ENCODE measurements around the gene DHX34. TPM values are rescaled to one million over a fixed set of nuclear protein-coding genes. Genes with fewer than 3 reads are reported as not detected.

Gene DHX34
- polyA plus RNA-seq, 3 donors: 3.4 to 34.4 (median 3.8) TPM

DNA sequence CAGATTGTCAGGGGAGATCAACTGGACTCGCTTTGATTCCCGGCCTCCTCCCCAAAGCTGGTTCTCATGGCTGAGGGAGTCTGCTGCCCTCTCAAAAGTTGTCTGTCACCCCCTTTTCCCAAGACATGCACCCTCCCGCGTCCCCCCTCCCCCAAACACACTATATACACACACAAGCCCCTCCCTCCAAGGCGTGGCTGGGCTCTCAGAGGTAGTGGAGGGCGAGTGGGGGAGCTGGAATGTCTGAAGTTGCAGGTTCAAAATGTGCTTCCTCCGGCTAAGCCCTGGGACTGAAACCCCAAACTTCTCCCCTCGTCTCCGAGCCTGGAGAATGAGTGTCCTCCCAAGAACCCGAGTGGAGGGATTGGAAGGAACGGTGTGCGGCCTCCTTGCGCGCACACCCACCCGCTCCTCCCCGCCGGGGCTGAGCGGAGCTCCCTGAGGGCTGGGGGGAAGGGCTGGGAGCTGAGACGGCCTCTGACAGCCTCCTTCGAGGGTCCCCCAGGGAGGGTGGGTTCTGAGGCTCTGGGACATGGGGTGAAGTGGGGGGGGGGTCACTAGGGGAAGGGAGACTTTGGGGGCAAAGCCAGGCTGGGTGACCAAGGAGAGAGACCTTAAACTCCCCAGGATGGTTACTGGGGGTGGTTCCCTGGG lies 80.2 kb downstream of the DHX34 start:
- H3K4me2 ChIP-seq (replicated peaks; ENCODE audit: extremely low read depth, low read length, poor library complexity, severe bottlenecking): no peak overlapping the region
- intact Hi-C loops (cut with micrococcal nuclease): loop anchor here (5.0 to 10.0 kb wide), 3 partner anchors 37 to 274 kb away; no protein-coding TSS in a partner anchor

DNA sequence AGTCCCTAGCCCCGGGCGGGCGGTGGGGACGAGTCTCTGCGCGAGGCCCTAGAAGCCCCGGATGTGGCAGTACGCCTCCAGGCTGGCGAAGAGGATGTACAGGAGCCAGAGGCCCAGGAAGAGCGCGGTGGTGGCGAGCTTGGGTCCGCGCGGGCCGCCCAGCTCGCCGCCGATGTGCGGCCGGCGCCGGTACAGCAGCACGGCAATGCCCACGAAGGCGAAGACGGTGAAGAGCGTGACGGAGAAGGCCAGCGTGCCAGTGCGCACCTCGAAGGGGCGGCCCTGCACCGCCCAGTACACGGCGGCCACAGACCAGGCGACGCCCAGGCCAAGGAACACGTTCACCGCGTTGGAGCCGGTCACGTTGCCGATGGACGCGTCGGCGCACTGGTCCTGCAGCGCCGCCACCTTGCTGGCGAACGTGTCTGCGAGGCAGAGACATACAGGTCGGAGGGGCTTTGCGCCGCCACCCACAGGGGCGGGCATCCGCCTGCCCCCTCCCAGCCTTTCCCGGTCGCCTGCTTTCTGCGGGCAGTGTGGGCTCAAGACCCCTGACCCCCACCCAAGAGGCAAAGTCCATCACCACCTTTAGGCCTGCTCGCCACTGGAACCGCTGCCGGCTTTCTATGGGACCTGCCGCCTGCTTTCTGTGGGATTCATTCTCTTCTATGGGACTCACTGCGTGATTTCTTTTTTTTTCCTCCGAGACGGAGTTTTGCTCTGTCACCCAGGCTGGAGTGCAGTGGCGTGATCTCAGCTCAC lies 81.1 kb downstream of the DHX34 start:
- H3K4me2 ChIP-seq (replicated peaks; ENCODE audit: extremely low read depth, low read length, poor library complexity, severe bottlenecking): peak overlapping the region; percentile 35
- Mint-ChIP-seq H3K27me3 (ENCODE audit: low read depth in 3 of 3) (peaks cover 15 to 46% (median 40%) of the 10 kb centered on the region in 3 donors), H3K27ac (peak overlapping the region in 1 of 7 donors; percentile 80), H3K9me3 (peaks cover 0 to 17% (median 8%) of the 10 kb centered on the region in 7 donors), H3K36me3 (peaks cover 0 to 2% of the 10 kb centered on the region in 2 donors), H3K4me1 (peaks cover 7% of the 10 kb centered on the region), H3K4me3 (peak overlapping the region; percentile 34 to 87)
- no peaks in the 10 kb centered on the region for H4K20me1 ChIP-seq (ENCODE audit: insufficient read depth, low read length)
- WGBS (ENCODE audit: insufficient coverage): 4% methylated on average over 69 of the region's 69 CpGs
- no peaks in the 10 kb centered on the region for H3K79me2 ChIP-seq (ENCODE audit: insufficient read depth, low read length)
- TF ChIP-seq, protein P1, sequence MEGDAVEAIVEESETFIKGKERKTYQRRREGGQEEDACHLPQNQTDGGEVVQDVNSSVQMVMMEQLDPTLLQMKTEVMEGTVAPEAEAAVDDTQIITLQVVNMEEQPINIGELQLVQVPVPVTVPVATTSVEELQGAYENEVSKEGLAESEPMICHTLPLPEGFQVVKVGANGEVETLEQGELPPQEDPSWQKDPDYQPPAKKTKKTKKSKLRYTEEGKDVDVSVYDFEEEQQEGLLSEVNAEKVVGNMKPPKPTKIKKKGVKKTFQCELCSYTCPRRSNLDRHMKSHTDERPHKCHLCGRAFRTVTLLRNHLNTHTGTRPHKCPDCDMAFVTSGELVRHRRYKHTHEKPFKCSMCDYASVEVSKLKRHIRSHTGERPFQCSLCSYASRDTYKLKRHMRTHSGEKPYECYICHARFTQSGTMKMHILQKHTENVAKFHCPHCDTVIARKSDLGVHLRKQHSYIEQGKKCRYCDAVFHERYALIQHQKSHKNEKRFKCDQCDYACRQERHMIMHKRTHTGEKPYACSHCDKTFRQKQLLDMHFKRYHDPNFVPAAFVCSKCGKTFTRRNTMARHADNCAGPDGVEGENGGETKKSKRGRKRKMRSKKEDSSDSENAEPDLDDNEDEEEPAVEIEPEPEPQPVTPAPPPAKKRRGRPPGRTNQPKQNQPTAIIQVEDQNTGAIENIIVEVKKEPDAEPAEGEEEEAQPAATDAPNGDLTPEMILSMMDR (IDR thresholded peaks at IDR 0.05): peak; percentile 44
- H3K27ac ChIP-seq (ENCODE audit: low read depth in 1 of 2, low read length in 2 of 2): no peak overlapping the region
- peak overlapping the region; percentile 21 for H3K9ac ChIP-seq (ENCODE audit: insufficient read depth, low read length, poor library complexity, severe bottlenecking)
- H3K4me1 ChIP-seq (ENCODE audit: control insufficient read depth in 1 of 2, insufficient read depth in 2 of 2, low read length in 2 of 2): peaks cover 13 to 21% of the 10 kb centered on the region in 2 donors
- H3K4me3 ChIP-seq (replicated peaks in 1 of 3; ENCODE audit: low read depth in 2 of 3, low read length in 3 of 3): peak overlapping the region in 1 of 3 experiments; percentile 17
- no peak overlapping the region for H2AFZ ChIP-seq (ENCODE audit: insufficient read depth, low read depth, low read length, poor library complexity, severe bottlenecking)
- no peaks in the 10 kb centered on the region for H3K36me3 ChIP-seq (replicated peaks in 1 of 2; ENCODE audit: control insufficient read depth in 1 of 2, insufficient read depth in 2 of 2, low read length in 2 of 2)
- intact Hi-C loops (cut with micrococcal nuclease): loop anchor here in 1 of 2 donors (10.0 kb wide), 1 partner anchor 85 kb away; the partner anchor contains the start of gene NAPA
- DNase-seq: peak; percentile 21 to 56 (median 48)
- H3K27me3 ChIP-seq (ENCODE audit: control insufficient read depth in 2 of 2, insufficient read depth in 2 of 2, low read length in 2 of 2): peaks cover 18 to 69% of the 10 kb centered on the region in 2 donors
- peaks cover 4 to 12% of the 10 kb centered on the region in 2 donors for H3K9me3 ChIP-seq (replicated peaks in 1 of 2; ENCODE audit: control insufficient read depth in 1 of 2, insufficient read depth in 1 of 2, low read length in 2 of 2)

More for the DNA sequence above, 80.2 kb downstream of the DHX34 start:
- H3K4me3 Mint-ChIP-seq: peak overlapping the region in 1 of 2 donors; percentile 87
- 19% methylated on average over 9 of the region's 20 CpGs for WGBS (ENCODE audit: insufficient coverage)
- peaks cover 22 to 54% (median 48%) of the 10 kb centered on the region in 3 donors for H3K27me3 Mint-ChIP-seq (ENCODE audit: low read depth in 3 of 3)
- Histone ChIP-seq H3K79me2 (ENCODE audit: insufficient read depth, low read length) (no peaks in the 10 kb centered on the region), H3K4me3 (replicated peaks in 1 of 3; ENCODE audit: low read depth in 2 of 3, low read length in 3 of 3) (no peak overlapping the region), H3K9ac (ENCODE audit: insufficient read depth, low read length, poor library complexity, severe bottlenecking) (no peak overlapping the region), H3K27ac (ENCODE audit: low read depth in 1 of 2, low read length in 2 of 2) (no peak overlapping the region), H2AFZ (ENCODE audit: insufficient read depth, low read depth, low read length, poor library complexity, severe bottlenecking) (no peak overlapping the region), H3K4me1 (ENCODE audit: control insufficient read depth in 1 of 2, insufficient read depth in 2 of 2, low read length in 2 of 2) (peaks cover 13 to 21% of the 10 kb centered on the region in 2 donors), H3K27me3 (ENCODE audit: control insufficient read depth in 2 of 2, insufficient read depth in 2 of 2, low read length in 2 of 2) (peaks cover 18 to 76% of the 10 kb centered on the region in 2 donors), H3K9me3 (replicated peaks in 1 of 2; ENCODE audit: control insufficient read depth in 1 of 2, insufficient read depth in 1 of 2, low read length in 2 of 2) (peaks cover 4 to 12% of the 10 kb centered on the region in 2 donors), H3K36me3 (replicated peaks in 1 of 2; ENCODE audit: control insufficient read depth in 1 of 2, insufficient read depth in 2 of 2, low read length in 2 of 2) (no peaks in the 10 kb centered on the region), H4K20me1 (ENCODE audit: insufficient read depth, low read length) (no peaks in the 10 kb centered on the region)
- TF ChIP-seq, protein P1 (IDR thresholded peaks at IDR 0.05): no peak
- peaks cover 0 to 17% (median 7%) of the 10 kb centered on the region in 7 donors for H3K9me3 Mint-ChIP-seq
- H3K36me3 Mint-ChIP-seq: peaks cover 0 to 2% of the 10 kb centered on the region in 2 donors
- no peak overlapping the region for H3K27ac Mint-ChIP-seq
- peaks cover 7% of the 10 kb centered on the region for H3K4me1 Mint-ChIP-seq
- DNase-seq: no peak
